ENCODE results near the gene RBM20. TPM values are rescaled to one million over a fixed set of nuclear protein-coding genes. Genes with fewer than 3 reads are reported as not detected.
A peak's percentile ranks its signal among the peaks of the same experiment; 100 is the strongest.

The RBM20 gene
- total RNA-seq, 1 donor from 2014 or later, result 0.32 TPM

DNA sequence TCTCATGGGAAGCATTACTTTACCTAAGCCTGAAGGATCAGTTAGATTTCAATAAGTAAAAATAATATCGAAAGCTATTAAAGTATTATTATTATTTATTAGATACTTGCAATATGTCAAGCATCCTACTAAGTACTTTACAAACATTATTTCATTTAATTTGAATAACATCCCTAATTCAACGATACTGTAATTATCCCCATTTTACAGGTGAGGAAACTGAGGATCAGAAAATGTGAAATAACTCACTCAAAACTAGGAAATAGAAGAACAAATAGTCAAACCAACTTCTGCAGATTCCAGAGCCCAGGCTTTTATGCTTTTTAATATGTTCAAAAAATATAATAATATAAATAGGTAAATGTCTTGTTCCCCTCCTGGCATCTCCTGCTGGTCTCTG lies 217.3 kb downstream of the RBM20 start:
- Histone ChIP-seq H3K4me3 (no peak overlapping the region), H3K9me3 (ENCODE audit: low read depth) (no peaks in the 10 kb centered on the region), H3K36me3 (no peaks in the 10 kb centered on the region), H3K79me2 (ENCODE audit: low read depth) (no peaks in the 10 kb centered on the region), H3K9ac (no peak overlapping the region), H3K4me1 (peaks cover 22% of the 10 kb centered on the region), H4K20me1 (ENCODE audit: low read depth) (no peaks in the 10 kb centered on the region), H3K4me2 (no peak overlapping the region), H3F3A (ENCODE audit: low read depth) (no peaks in the 10 kb centered on the region), H3K27me3 (no peaks in the 10 kb centered on the region), H3K27ac (no peak overlapping the region), H2AFZ (replicated peaks) (no peak overlapping the region)
- H3K4me1 Mint-ChIP-seq, result peaks cover 47% of the 10 kb centered on the region
- H3K4me3 Mint-ChIP-seq, result no peak overlapping the region
- no peak overlapping the region for H3K27ac Mint-ChIP-seq
- TF ChIP-seq, protein P1, sequence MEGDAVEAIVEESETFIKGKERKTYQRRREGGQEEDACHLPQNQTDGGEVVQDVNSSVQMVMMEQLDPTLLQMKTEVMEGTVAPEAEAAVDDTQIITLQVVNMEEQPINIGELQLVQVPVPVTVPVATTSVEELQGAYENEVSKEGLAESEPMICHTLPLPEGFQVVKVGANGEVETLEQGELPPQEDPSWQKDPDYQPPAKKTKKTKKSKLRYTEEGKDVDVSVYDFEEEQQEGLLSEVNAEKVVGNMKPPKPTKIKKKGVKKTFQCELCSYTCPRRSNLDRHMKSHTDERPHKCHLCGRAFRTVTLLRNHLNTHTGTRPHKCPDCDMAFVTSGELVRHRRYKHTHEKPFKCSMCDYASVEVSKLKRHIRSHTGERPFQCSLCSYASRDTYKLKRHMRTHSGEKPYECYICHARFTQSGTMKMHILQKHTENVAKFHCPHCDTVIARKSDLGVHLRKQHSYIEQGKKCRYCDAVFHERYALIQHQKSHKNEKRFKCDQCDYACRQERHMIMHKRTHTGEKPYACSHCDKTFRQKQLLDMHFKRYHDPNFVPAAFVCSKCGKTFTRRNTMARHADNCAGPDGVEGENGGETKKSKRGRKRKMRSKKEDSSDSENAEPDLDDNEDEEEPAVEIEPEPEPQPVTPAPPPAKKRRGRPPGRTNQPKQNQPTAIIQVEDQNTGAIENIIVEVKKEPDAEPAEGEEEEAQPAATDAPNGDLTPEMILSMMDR (IDR thresholded peaks at IDR 0.05), result no peak
- no peak for TF ChIP-seq EZH2phosphoT487 (IDR thresholded peaks at IDR 0.05)
- TF ChIP-seq EZH2 (IDR thresholded peaks at IDR 0.05), result no peak
- peaks cover 2% of the 10 kb centered on the region for H3K27me3 Mint-ChIP-seq (ENCODE audit: insufficient read depth, low read depth)
- H3K9me3 Mint-ChIP-seq, result no peaks in the 10 kb centered on the region
- H3K36me3 Mint-ChIP-seq, result no peaks in the 10 kb centered on the region
- no peak for DNase-seq (ENCODE audit: low spot score)

DNA sequence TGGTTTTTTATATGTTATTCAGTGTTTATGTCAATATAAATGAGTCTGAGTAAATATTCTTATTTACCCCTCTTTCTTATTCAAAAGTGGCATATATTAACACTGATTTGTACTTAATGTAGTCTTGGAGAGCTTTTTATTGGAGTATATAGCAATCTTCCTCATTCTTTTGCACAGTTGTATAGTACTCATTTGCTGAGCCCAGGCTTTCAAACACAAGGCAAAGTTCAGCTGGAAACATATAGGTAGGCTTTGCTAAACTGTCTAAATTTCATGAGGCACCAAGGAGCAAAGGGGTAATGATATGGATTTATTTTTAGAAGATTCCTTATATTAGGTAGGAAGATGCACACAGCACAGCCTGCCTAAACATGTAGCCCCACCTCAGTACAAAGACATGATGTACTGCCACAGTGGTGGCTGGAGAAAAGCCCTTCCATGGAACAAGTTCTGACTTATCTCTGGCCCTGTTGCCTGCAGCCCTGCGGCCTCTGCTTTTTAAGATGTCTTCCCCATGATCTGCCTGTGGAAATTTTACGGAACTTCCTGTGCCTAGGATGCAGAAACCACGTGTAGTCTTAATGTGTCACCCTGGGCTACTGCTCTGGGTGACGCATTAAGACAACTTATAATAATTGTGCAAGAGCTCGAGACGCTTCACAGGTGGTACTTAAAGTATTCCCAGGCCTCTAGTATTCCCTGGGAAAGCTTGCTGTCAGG lies 218.0 kb downstream of the RBM20 start:
- Histone ChIP-seq H3K4me1 (peaks cover 28% of the 10 kb centered on the region), H3K9ac (no peak overlapping the region), H3K4me2 (no peak overlapping the region), H3K79me2 (ENCODE audit: low read depth) (no peaks in the 10 kb centered on the region), H3K36me3 (no peaks in the 10 kb centered on the region), H3F3A (ENCODE audit: low read depth) (no peaks in the 10 kb centered on the region), H3K9me3 (ENCODE audit: low read depth) (no peaks in the 10 kb centered on the region), H3K4me3 (no peak overlapping the region), H3K27ac (no peak overlapping the region), H4K20me1 (ENCODE audit: low read depth) (no peaks in the 10 kb centered on the region), H3K27me3 (no peaks in the 10 kb centered on the region), H2AFZ (replicated peaks) (peak overlapping the region; percentile 18)
- Mint-ChIP-seq H3K36me3 (no peaks in the 10 kb centered on the region), H3K27me3 (ENCODE audit: insufficient read depth, low read depth) (peaks cover 2% of the 10 kb centered on the region), H3K4me3 (no peak overlapping the region), H3K27ac (no peak overlapping the region), H3K9me3 (no peaks in the 10 kb centered on the region), H3K4me1 (peaks cover 48% of the 10 kb centered on the region)
- TF ChIP-seq, protein P1 (IDR thresholded peaks at IDR 0.05), result no peak
- TF ChIP-seq EZH2phosphoT487 (IDR thresholded peaks at IDR 0.05) (no peak), EZH2 (IDR thresholded peaks at IDR 0.05) (no peak)
- DNase-seq (ENCODE audit: low spot score), result no peak

DNA sequence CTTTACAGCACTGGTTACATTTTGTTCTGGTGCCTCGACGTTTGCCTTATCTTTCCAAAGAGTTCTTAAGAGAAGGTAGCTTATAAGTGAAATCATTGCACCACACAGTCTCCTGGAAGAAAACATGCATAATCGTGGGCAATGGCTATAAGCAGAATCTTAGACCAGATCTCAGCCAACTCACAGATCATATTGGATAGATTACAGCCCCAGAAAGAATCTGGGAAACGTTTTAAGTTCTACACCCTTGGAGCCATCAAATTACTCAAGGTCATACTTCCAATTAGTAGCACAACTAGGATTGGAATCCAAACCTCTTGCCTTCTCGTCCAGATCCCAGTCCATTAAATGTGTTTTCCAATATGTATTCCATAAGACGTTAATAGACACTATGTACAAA lies 218.8 kb downstream of the RBM20 start:
- Histone ChIP-seq H3K9ac (no peak overlapping the region), H3K9me3 (ENCODE audit: low read depth) (no peaks in the 10 kb centered on the region), H3K4me3 (no peak overlapping the region), H3K27ac (no peak overlapping the region), H3K4me1 (peaks cover 36% of the 10 kb centered on the region), H4K20me1 (ENCODE audit: low read depth) (no peaks in the 10 kb centered on the region), H3K36me3 (no peaks in the 10 kb centered on the region), H3K27me3 (no peaks in the 10 kb centered on the region), H2AFZ (replicated peaks) (no peak overlapping the region), H3F3A (ENCODE audit: low read depth) (peaks cover 6% of the 10 kb centered on the region), H3K79me2 (ENCODE audit: low read depth) (no peaks in the 10 kb centered on the region), H3K4me2 (no peak overlapping the region)
- Mint-ChIP-seq H3K4me3 (no peak overlapping the region), H3K4me1 (peaks cover 50% of the 10 kb centered on the region), H3K9me3 (no peaks in the 10 kb centered on the region), H3K27me3 (ENCODE audit: insufficient read depth, low read depth) (peaks cover 2% of the 10 kb centered on the region), H3K36me3 (no peaks in the 10 kb centered on the region), H3K27ac (no peak overlapping the region)
- DNase-seq (ENCODE audit: low spot score), result no peak
- TF ChIP-seq, protein P1 (IDR thresholded peaks at IDR 0.05), result no peak
- TF ChIP-seq EZH2 (IDR thresholded peaks at IDR 0.05), result no peak
- no peak for TF ChIP-seq EZH2phosphoT487 (IDR thresholded peaks at IDR 0.05)

Data from neural progenitor cell (in vitro differentiated cells).